Lung (tissue), 12 donors: ENCODE results near the gene NAV2. TPM values are rescaled to one million over a fixed set of nuclear protein-coding genes. Genes with fewer than 3 reads are reported as not detected.

ENCODE experiments used
- ATAC-seq: fragments of 200-7000 bp; cut with Tn5 transposase; one replicate; pipeline ENCODE4 v1.9.1; 2020; ENCODE audit warnings: moderate number of reproducible peaks; ENCODE audit not compliant: insufficient read depth, low FRiP score
- DNase-seq, 3 donors: peaks; one replicate each; pipeline ENCODE4 v3.0.0-alpha.2; 2013 to 2017
- H3K27ac ChIP-seq, 2 donors: one replicate each; pipeline ENCODE4 v1.5.1; 2013; ENCODE audit warnings: mild to moderate bottlenecking in 2 of 2, moderate library complexity in 2 of 2, control low read depth in 1 of 2, inconsistent platforms in 1 of 2, low read depth in 1 of 2, low read length in 1 of 2
- H3K27me3 ChIP-seq, 3 donors: one replicate each; pipeline ENCODE4 v1.5.1; 2013; ENCODE audit warnings: low read length in 2 of 3; ENCODE audit not compliant: control insufficient read depth in 3 of 3, insufficient read depth in 3 of 3
- H3K36me3 ChIP-seq, 4 donors: one replicate each; pipeline ENCODE4 v1.5.1; 2013; ENCODE audit warnings: low read length in 4 of 4, mild to moderate bottlenecking in 1 of 4, moderate library complexity in 1 of 4; ENCODE audit not compliant: control insufficient read depth in 4 of 4, insufficient read depth in 4 of 4
- H3K4me1 ChIP-seq, 5 donors: one replicate each; pipeline ENCODE4 v1.5.1; 2013; ENCODE audit warnings: low read length in 5 of 5, mild to moderate bottlenecking in 2 of 5, moderate library complexity in 1 of 5; ENCODE audit not compliant: control insufficient read depth in 5 of 5, insufficient read depth in 5 of 5
- H3K4me3 ChIP-seq: one replicate; pipeline ENCODE4 v1.5.1; 2013; ENCODE audit warnings: mild to moderate bottlenecking, control low read depth, moderate library complexity
- H3K9ac ChIP-seq, 2 donors: one replicate each; pipeline ENCODE4 v1.5.1; 2013; ENCODE audit warnings: low read length in 2 of 2, control low read depth in 1 of 2; ENCODE audit not compliant: insufficient read depth in 1 of 2
- H3K9me3 ChIP-seq, 4 donors: one replicate each; pipeline ENCODE4 v1.5.1; 2013; ENCODE audit warnings: low read length in 3 of 4, mild to moderate bottlenecking in 1 of 4, moderate library complexity in 1 of 4; ENCODE audit not compliant: control insufficient read depth in 4 of 4, insufficient read depth in 3 of 4
- CTCF ChIP-seq: IDR thresholded peaks from 2 replicates; pipeline ENCODE4 v1.5.1; 2012; ENCODE audit warnings: mild to moderate bottlenecking; ENCODE audit errors: control extremely low read depth, extremely low read depth
- WGBS, 2 donors: extraction: QIAGEN DNeasy Blood & Tissue Kit; methylation state at CpG; one replicate each; pipeline ENCODE4 v1.1.7; 2013; 5-methylcytosine and 5-hydroxymethylcytosine counted together
- polyA plus RNA-seq, 2 donors: library from polyadenylated mRNA; stranded (reverse); fragments of 200-250 nt; gene quantifications; one replicate each; pipeline ENCODE4 v1.2.1, GENCODE V29; 2013
- total RNA-seq, 2 donors: library from RNA; depleted of rRNA in 1 of 2; stranded (reverse); fragments of >200 nt in 1 of 2; gene quantifications; one replicate each; pipeline ENCODE4 v1.2.1, GENCODE V29; 2014 to 2021
- donor health status: control.
- donor health status: control.
- donor health status: Bipolar disorder and iron deficiency.
- donor health status: healthy.
- donor health status: DM: yes; HTN: yes; CAD: no.

Gene NAV2
- total and polyA plus RNA-seq, 4 donors = 6.8 to 47.9 (median 20.2) TPM

DNA sequence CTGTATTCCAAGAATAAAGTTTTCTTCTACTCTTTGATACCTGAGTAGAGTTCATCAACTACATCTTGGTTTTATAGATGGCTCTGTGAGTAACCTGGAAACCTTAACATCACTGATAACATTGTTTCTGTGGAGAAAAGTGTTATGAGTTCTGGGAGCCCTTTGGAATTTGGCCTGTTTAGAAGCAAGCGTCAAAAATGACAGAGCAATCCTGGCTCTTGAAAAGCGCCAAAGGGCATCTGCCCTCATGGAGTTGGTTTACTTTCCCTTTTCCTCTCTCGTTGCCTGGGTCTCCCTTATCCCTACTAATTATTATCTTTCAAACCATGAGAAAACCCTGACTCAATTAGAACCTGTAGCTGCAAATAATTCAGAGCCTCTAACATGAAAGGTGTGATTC, 307.6 kb downstream of the NAV2 start:
- Histone ChIP-seq H3K36me3 (no peaks in the 10 kb centered on the region), H3K9ac (no peak overlapping the region), H3K27me3 (no peaks in the 10 kb centered on the region), H3K27ac (no peak overlapping the region), H3K4me1 (peaks cover 0 to 31% (median 6%) of the 10 kb centered on the region in 5 donors), H3K4me3 (no peak overlapping the region), H3K9me3 (no peaks in the 10 kb centered on the region)
- TF ChIP-seq CTCF = no peak
- ATAC-seq (no peak), DNase-seq (no peak)
- 74 to 81% methylated on average over 3 of the region's 3 CpGs for WGBS, 2 donors

DNA sequence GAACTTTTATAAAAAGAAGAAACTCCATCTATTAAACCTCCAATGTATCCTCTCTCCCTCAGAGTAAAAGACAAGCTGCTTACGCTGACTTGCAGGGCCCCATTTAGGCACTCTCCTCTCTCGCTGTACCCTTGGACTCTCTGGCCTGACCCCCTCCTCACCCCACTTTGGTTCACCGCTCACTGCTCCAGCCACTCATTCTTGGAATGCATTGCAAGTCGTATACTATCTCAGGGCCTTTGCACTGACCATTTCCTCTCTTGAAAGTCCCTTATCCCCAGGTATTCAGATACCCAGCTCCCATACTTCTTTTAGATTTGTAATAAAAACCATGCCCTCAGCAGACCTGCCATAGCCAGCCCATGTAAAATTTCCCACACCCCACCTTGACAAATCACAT, 308.1 kb downstream of the NAV2 start:
- no peak overlapping the region for H3K9ac ChIP-seq

DNA sequence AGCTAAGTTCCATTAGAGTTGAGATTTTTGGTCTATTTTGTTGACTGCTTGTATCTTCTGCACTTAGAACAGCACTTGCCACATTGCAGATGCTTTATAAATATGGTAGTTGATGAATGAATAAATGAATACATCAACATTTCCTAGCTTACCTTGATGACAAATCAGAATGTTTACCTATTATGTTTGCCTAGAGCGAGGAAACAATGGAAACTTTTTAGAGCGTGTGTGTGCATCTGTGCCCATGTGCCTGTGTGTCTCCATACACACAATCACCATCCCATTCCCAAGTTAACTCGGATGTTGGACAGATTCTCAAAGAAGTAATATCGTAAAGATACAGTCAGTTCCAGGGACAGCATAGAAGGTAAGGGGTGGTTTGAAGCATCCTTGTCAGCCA, 308.6 kb downstream of the NAV2 start:
- H3K9me3 ChIP-seq = no peaks in the 10 kb centered on the region
- no peaks in the 10 kb centered on the region for H3K36me3 ChIP-seq
- no peak overlapping the region for H3K27ac ChIP-seq
- no peak for DNase-seq
- peaks cover 0 to 26% (median 9%) of the 10 kb centered on the region in 5 donors for H3K4me1 ChIP-seq
- H3K27me3 ChIP-seq = no peaks in the 10 kb centered on the region
- no peak overlapping the region for H3K9ac ChIP-seq
- no peak overlapping the region for H3K4me3 ChIP-seq
- no peak for ATAC-seq
- 91 to 94% methylated on average over 4 of the region's 4 CpGs for WGBS, 2 donors
- no peak for TF ChIP-seq CTCF

More for the DNA sequence above, 308.1 kb downstream of the NAV2 start:
- H3K36me3 ChIP-seq = no peaks in the 10 kb centered on the region
- no peak for DNase-seq
- no peaks in the 10 kb centered on the region for H3K9me3 ChIP-seq
- no peak overlapping the region for H3K27ac ChIP-seq
- peaks cover 0 to 30% (median 9%) of the 10 kb centered on the region in 5 donors for H3K4me1 ChIP-seq
- WGBS, 2 donors = 89 to 95% methylated on average over 4 of the region's 4 CpGs
- H3K27me3 ChIP-seq = no peaks in the 10 kb centered on the region
- H3K4me3 ChIP-seq = no peak overlapping the region
- no peak for TF ChIP-seq CTCF
- ATAC-seq = no peak

DNA sequence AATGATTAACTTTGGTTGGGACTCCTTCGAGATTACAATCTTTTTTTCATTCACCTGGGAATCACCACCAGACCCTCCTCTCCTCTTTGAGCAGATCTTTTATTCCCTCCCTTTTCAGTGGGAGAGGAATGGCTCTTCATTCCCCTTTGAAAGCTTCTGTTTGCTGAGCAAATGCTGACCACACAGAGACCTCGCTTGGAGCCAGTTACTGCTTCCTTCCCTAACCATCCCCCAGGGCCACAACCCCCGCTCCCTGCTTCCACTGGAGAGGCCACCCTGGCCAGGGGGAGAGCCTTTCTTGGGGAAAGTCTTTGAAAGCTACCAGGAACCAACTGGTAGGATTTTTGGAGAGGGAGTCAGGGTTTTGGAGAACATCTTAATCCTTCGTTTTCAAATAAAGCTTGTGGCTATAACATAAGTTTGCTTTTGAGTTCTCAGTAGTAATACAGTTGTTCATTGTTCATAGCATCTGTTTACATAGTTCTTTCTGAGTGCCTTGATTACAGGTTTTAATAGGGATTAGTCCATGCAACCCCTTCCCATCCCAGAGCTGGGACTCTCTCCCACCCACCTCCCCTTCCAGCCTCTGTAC, 309.2 kb downstream of the NAV2 start:
- ATAC-seq (no peak), DNase-seq (no peak)
- Histone ChIP-seq H3K4me3 (no peak overlapping the region), H3K27ac (no peak overlapping the region), H3K9ac (no peak overlapping the region), H3K27me3 (no peaks in the 10 kb centered on the region), H3K9me3 (no peaks in the 10 kb centered on the region), H3K36me3 (no peaks in the 10 kb centered on the region), H3K4me1 (peaks cover 0 to 27% (median 9%) of the 10 kb centered on the region in 5 donors)
- TF ChIP-seq CTCF = no peak
- 73 to 75% methylated on average over 4 of the region's 4 CpGs for WGBS, 2 donors
